Measurements from ENCODE around the gene SLC24A4. TPM values are rescaled to one million over a fixed set of nuclear protein-coding genes. Genes with fewer than 3 reads are reported as not detected.

Gene SLC24A4
- total and polyA plus RNA-seq, 2 donors (not counting 3 experiments of a cell fraction or from before 2014, with no cell fraction given), result 0.07 to 0.08 TPM

- intact Hi-C loops (cut with micrococcal nuclease) (no loop called here), dilution Hi-C loops (cut with MboI; ENCODE audit: extremely low pct_ligation_motif_present, low sequenced_read_pairs) (no loop called here)
- no peaks in the 10 kb centered on the region for H3K9me1 ChIP-seq (replicated peaks; ENCODE audit: control insufficient read depth, extremely low read depth, insufficient read depth, low read length)
- H3K27ac ChIP-seq (ENCODE audit: insufficient read depth, low read depth, low read length), result no peak overlapping the region
- H3K79me2 ChIP-seq (ENCODE audit: control insufficient read depth, insufficient read depth, low read length), result no peaks in the 10 kb centered on the region
- ChIA-PET CTCF (no interaction called here), POLR2A (no interaction called here)
- H3K4me3 ChIP-seq (replicated peaks in 1 of 3; ENCODE audit: insufficient read depth in 1 of 3, low read depth in 1 of 3, low read length in 3 of 3), result no peak overlapping the region
- DNase-seq (ENCODE audit: low read depth, low spot score) (no peak), FAIRE-seq (no peak)
- BruUV-seq (replicated peaks), result no TSS peak
- no peaks in the 10 kb centered on the region for H3K9me3 ChIP-seq (replicated peaks; ENCODE audit: control insufficient read depth, insufficient read depth, low read length)
- H4K20me1 ChIP-seq (replicated peaks; ENCODE audit: control insufficient read depth, extremely low read depth, insufficient read depth, low read length), result no peaks in the 10 kb centered on the region
- no peak overlapping the region for H3K4me2 ChIP-seq (ENCODE audit: insufficient read depth, low read length)
- H3K4me1 ChIP-seq (ENCODE audit: control insufficient read depth, extremely low read depth, insufficient read depth, low read length), result peaks cover 8% of the 10 kb centered on the region
- no peaks in the 10 kb centered on the region for H3K36me3 ChIP-seq (ENCODE audit: control insufficient read depth in 2 of 2, extremely low read depth in 1 of 2, insufficient read depth in 2 of 2, low read length in 2 of 2)
- H3K9ac ChIP-seq (replicated peaks; ENCODE audit: extremely low read depth, insufficient read depth, low read length), result no peak overlapping the region
- no peak overlapping the region for H2AFZ ChIP-seq (ENCODE audit: low read depth, low read length)
- no peaks in the 10 kb centered on the region for H3K27me3 ChIP-seq (ENCODE audit: control insufficient read depth in 2 of 2, insufficient read depth in 2 of 2, low read length in 2 of 2)
- TF ChIP-seq FOS (IDR thresholded peaks at IDR 0.05; ENCODE audit: borderline replicate concordance, insufficient read depth, low read length) (no peak), POLR2AphosphoS5 (IDR thresholded peaks at IDR 0.05; ENCODE audit: insufficient read depth, low read depth, low read length) (no peak), EZH2 (IDR thresholded peaks at IDR 0.05; ENCODE audit: borderline replicate concordance, low read depth, low read length, severe bottlenecking) (no peak), GATA2 (IDR thresholded peaks at IDR 0.05; ENCODE audit: insufficient read depth, insufficient read length, low read depth, low read length) (no peak), MYC (IDR thresholded peaks at IDR 0.05; ENCODE audit: low read depth, low read length) (no peak)
- TF ChIP-seq, protein P1, sequence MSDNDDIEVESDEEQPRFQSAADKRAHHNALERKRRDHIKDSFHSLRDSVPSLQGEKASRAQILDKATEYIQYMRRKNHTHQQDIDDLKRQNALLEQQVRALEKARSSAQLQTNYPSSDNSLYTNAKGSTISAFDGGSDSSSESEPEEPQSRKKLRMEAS (IDR thresholded peaks at IDR 0.05; ENCODE audit: insufficient read depth, insufficient read length), result no peak
- TF ChIP-seq, protein P2, sequence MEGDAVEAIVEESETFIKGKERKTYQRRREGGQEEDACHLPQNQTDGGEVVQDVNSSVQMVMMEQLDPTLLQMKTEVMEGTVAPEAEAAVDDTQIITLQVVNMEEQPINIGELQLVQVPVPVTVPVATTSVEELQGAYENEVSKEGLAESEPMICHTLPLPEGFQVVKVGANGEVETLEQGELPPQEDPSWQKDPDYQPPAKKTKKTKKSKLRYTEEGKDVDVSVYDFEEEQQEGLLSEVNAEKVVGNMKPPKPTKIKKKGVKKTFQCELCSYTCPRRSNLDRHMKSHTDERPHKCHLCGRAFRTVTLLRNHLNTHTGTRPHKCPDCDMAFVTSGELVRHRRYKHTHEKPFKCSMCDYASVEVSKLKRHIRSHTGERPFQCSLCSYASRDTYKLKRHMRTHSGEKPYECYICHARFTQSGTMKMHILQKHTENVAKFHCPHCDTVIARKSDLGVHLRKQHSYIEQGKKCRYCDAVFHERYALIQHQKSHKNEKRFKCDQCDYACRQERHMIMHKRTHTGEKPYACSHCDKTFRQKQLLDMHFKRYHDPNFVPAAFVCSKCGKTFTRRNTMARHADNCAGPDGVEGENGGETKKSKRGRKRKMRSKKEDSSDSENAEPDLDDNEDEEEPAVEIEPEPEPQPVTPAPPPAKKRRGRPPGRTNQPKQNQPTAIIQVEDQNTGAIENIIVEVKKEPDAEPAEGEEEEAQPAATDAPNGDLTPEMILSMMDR (IDR thresholded peaks at IDR 0.05; ENCODE audit: extremely low read depth in 1 of 2, insufficient read depth in 1 of 2, low read depth in 1 of 2, low read length in 2 of 2), result no peak
Measured at GRCh38 chr14:92531106-92531873, 208.3 kb downstream of the SLC24A4 start.

All from endothelial cell of umbilical vein (primary cell).